HCT116 (cell line): ENCODE measurements around the gene PLXDC1. TPM values are rescaled to one million over a fixed set of nuclear protein-coding genes. Genes with fewer than 3 reads are reported as not detected.

Source experiments
- ATAC-seq: fragments of 200-7000 bp; cut with Tn5 transposase; 2 replicates; pipeline ENCODE4 v1.9.1; 2020; ENCODE audit warnings: mild to moderate bottlenecking, moderate library complexity
- BruUV-seq: library from RNA; stranded (reverse); fragments of 400-500 nt; replicated peaks from 2 replicates; lab custom pipeline; 2021; lab: Mats Ljungman, UMichigan
- CTCF ChIA-PET: fragments of 300-600 bp; sonication (Branson Sonifier 250); formaldehyde crosslinking; loops from one replicate; lab custom pipeline; 2021; ENCODE audit warnings: antibody characterized with exemption; lab: Charles Lee
- POLR2A ChIA-PET: fragments of 300-600, 350-600 bp; sonication (Branson Sonifier 250); formaldehyde crosslinking; loops from one replicate; lab custom pipeline; 2021; ENCODE audit warnings: antibody characterized with exemption; lab: Charles Lee
- RAD21 ChIA-PET, 2 experiments: fragments of 300-600 bp; sonication (Branson Sonifier 250); formaldehyde crosslinking; loops; one replicate each; lab custom pipeline; 2023; ENCODE audit warnings: low total read pairs in 2 of 2; ENCODE audit not compliant: uncharacterized antibody in 2 of 2, unreplicated experiment in 2 of 2, low non-redundant PET in 1 of 2; lab: Charles Lee
- DNase-seq: peaks from one replicate; pipeline ENCODE4 v3.0.0-alpha.2; 2010; ENCODE audit warnings: low read depth, low spot score
- H2AFZ ChIP-seq: fragments of 200-600 bp; shearing (Covaris generic), sonication (generic); 2 replicates; pipeline ENCODE4 v1.6.1; 2017; ENCODE audit warnings: low read depth, mixed run types, mixed read lengths, antibody characterized with exemption, low read length; ENCODE audit not compliant: poor library complexity, severe bottlenecking
- H3K27ac ChIP-seq: 2 replicates; pipeline ENCODE4 v1.5.1; 2012; ENCODE audit warnings: low read depth, low read length
- H3K27me3 ChIP-seq: fragments of 200-600 bp; sonication (generic); 2 replicates; pipeline ENCODE4 v1.6.1; 2016; ENCODE audit warnings: mixed run types, low read length, mixed read lengths; ENCODE audit not compliant: insufficient read depth
- H3K36me3 ChIP-seq, 2 experiments: fragments of 200-500 bp in 1 of 2; fragments of 200-600 bp in 1 of 2; sonication (Bioruptor generic) in 1 of 2; sonication (generic) in 1 of 2; 2 replicates each; pipeline versions ENCODE4 v1.5.1 to v1.6.1; 2014 to 2016; ENCODE audit warnings: low read length in 2 of 2, inconsistent platforms in 1 of 2, mixed read lengths in 1 of 2, mixed run types in 1 of 2; ENCODE audit not compliant: insufficient read depth in 2 of 2, control insufficient read depth in 1 of 2
- H3K4me1 ChIP-seq, 2 experiments: fragments of 200-600 bp in 1 of 2; sonication (generic) in 1 of 2; 2 replicates each; pipeline versions ENCODE4 v1.5.1 to v1.6.1; 2012 to 2017; ENCODE audit warnings: low read length in 2 of 2, inconsistent platforms in 1 of 2, mild to moderate bottlenecking in 1 of 2, mixed read lengths in 1 of 2, mixed run types in 1 of 2, moderate library complexity in 1 of 2; ENCODE audit not compliant: insufficient read depth in 2 of 2, control insufficient read depth in 1 of 2
- H3K4me2 ChIP-seq: fragments of 200-600 bp; sonication (generic); 2 replicates; pipeline ENCODE4 v1.6.1; 2017; ENCODE audit warnings: mixed run types, low read length, mixed read lengths
- H3K4me3 ChIP-seq, 2 experiments: fragments of 200-600 bp in 1 of 2; sonication (generic) in 1 of 2; replicated peaks in 1 of 2; 2 replicates each; pipeline ENCODE4 v1.5.1; 2011 to 2016; ENCODE audit warnings: low read length in 2 of 2, control low read depth in 1 of 2, low read depth in 1 of 2, mild to moderate bottlenecking in 1 of 2, mixed read lengths in 1 of 2, mixed run types in 1 of 2
- H3K79me2 ChIP-seq: fragments of 200-600 bp; sonication (generic); 2 replicates; pipeline ENCODE4 v1.6.1; 2017; ENCODE audit warnings: mild to moderate bottlenecking, mixed run types, low read length, moderate library complexity, mixed read lengths; ENCODE audit not compliant: insufficient read depth
- H3K9ac ChIP-seq: fragments of 200-600 bp; sonication (generic); 2 replicates; pipeline ENCODE4 v1.6.1; 2016; ENCODE audit warnings: low read length, mixed read lengths
- H3K9me2 ChIP-seq: fragments of 200-600 bp; sonication (generic), shearing (Covaris generic); 2 replicates; pipeline ENCODE4 v1.6.1; 2017; ENCODE audit warnings: mixed run types, mild to moderate bottlenecking, moderate library complexity; ENCODE audit not compliant: insufficient read depth
- H3K9me3 ChIP-seq, 2 experiments: fragments of 200-500 bp in 1 of 2; fragments of 200-600 bp in 1 of 2; sonication (Bioruptor generic) in 1 of 2; sonication (generic) in 1 of 2; 2 replicates each; pipeline ENCODE4 v1.6.1; 2014 to 2017; ENCODE audit warnings: low read length in 2 of 2, mixed read lengths in 2 of 2, inconsistent platforms in 1 of 2, low read depth in 1 of 2, mild to moderate bottlenecking in 1 of 2, mixed run types in 1 of 2, moderate library complexity in 1 of 2; ENCODE audit not compliant: control insufficient read depth in 1 of 2, insufficient read depth in 1 of 2
- H4K20me1 ChIP-seq: fragments of 200-600 bp; sonication (generic), shearing (Covaris generic); 2 replicates; pipeline ENCODE4 v1.6.1; 2017; ENCODE audit warnings: mixed run types, mild to moderate bottlenecking, moderate library complexity; ENCODE audit not compliant: insufficient read depth
- CEBPB ChIP-seq: IDR thresholded peaks from 2 replicates; pipeline ENCODE4 v1.6.1; 2012; ENCODE audit warnings: low read depth
- FOSL1 ChIP-seq: IDR thresholded peaks from 2 replicates; pipeline ENCODE4 v1.6.1; 2012; ENCODE audit warnings: low read depth
- JUND ChIP-seq: IDR thresholded peaks from 2 replicates; pipeline ENCODE4 v1.6.1; 2012
- POLR2AphosphoS5 ChIP-seq: IDR thresholded peaks from 2 replicates; pipeline ENCODE4 v1.6.1; 2011; ENCODE audit warnings: mild to moderate bottlenecking, low read depth, low read length, moderate library complexity
- RAD21 ChIP-seq: IDR thresholded peaks from 2 replicates; pipeline ENCODE4 v1.6.1; 2012; ENCODE audit warnings: low read depth, mild to moderate bottlenecking
- SIN3A ChIP-seq: IDR thresholded peaks from 2 replicates; pipeline ENCODE4 v1.6.1; 2012; ENCODE audit warnings: low read depth
- SP1 ChIP-seq: IDR thresholded peaks from 2 replicates; pipeline ENCODE4 v1.6.1; 2012; ENCODE audit warnings: low read depth
- TCF7L2 ChIP-seq: IDR thresholded peaks from 2 replicates; pipeline ENCODE4 v1.7.0; 2011; ENCODE audit warnings: borderline replicate concordance, inconsistent platforms; ENCODE audit not compliant: insufficient read depth, insufficient read length; ENCODE audit errors: extremely low read depth
- ZFX ChIP-seq: fragments of 450-650 bp; IDR thresholded peaks from 2 replicates; pipeline ENCODE4 v1.6.1; 2017
- intact Hi-C: fragments of 100-400 bp; cut with micrococcal nuclease; formaldehyde crosslinking; loops from 2 replicates; pipeline ENCODE4 v1.10.0; 2022
- total RNA-seq: library from RNA; stranded (reverse); gene quantifications from one replicate; pipeline ENCODE4 v1.2.1, GENCODE V29; 2021; ENCODE audit not compliant: unreplicated experiment
- TF ChIP-seq, protein P1 (sequence below): IDR thresholded peaks from 2 replicates; pipeline ENCODE4 v1.6.1; 2012; ENCODE audit warnings: low read depth
- TF ChIP-seq, protein P2 (sequence below): IDR thresholded peaks from 2 replicates; pipeline ENCODE4 v1.6.1; 2011; ENCODE audit warnings: mild to moderate bottlenecking, low read length, moderate library complexity; ENCODE audit not compliant: insufficient replicate concordance; ENCODE audit errors: extremely low read depth

The PLXDC1 gene
- total RNA-seq, 1 experiment from 2014 or later, result 1.8 TPM

DNA sequence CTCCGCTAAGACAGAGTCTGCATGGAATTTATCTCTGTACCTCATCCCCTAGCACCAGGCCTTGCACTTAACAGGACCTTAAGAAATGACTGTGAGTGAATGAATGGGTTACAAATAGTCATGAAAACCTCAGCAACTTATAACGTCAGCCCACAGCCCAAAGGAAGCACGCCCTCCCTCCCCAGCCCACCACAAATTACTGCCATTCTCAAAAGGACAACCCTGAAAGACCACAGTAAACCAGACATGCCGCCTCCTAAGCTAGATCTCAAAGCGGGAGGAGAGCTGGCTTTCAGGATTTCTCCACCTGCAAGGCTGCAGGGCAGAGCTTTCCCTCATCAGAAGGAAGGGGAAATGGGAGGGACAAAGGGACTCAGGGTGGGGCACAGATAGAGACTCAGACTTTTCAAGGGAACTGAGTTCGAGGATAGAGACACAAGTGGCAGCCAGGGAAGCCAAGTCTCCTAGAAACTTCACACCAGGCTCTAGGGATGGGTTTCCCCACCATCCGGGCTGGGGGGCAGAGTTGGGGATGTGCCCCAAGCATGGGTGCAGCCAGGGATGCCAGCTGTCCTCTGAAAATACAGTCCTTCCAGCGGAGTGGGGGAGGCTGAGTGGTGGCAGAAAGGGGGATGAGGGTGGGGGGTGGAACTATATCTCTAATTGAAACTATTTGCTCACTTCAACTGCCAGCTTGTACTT, 56.7 kb downstream of the PLXDC1 start:
- peaks cover 5% of the 10 kb centered on the region; the same call in 1 of the 2 replicates for H3K27me3 ChIP-seq
- RAD21 ChIA-PET, result no interaction called here
- TF ChIP-seq SIN3A (no peak), POLR2AphosphoS5 (no peak), ZFX (no peak), TCF7L2 (no peak), SP1 (no peak), CEBPB (no peak), FOSL1 (no peak), JUND (no peak), RAD21 (no peak)
- TF ChIP-seq, protein P1, sequence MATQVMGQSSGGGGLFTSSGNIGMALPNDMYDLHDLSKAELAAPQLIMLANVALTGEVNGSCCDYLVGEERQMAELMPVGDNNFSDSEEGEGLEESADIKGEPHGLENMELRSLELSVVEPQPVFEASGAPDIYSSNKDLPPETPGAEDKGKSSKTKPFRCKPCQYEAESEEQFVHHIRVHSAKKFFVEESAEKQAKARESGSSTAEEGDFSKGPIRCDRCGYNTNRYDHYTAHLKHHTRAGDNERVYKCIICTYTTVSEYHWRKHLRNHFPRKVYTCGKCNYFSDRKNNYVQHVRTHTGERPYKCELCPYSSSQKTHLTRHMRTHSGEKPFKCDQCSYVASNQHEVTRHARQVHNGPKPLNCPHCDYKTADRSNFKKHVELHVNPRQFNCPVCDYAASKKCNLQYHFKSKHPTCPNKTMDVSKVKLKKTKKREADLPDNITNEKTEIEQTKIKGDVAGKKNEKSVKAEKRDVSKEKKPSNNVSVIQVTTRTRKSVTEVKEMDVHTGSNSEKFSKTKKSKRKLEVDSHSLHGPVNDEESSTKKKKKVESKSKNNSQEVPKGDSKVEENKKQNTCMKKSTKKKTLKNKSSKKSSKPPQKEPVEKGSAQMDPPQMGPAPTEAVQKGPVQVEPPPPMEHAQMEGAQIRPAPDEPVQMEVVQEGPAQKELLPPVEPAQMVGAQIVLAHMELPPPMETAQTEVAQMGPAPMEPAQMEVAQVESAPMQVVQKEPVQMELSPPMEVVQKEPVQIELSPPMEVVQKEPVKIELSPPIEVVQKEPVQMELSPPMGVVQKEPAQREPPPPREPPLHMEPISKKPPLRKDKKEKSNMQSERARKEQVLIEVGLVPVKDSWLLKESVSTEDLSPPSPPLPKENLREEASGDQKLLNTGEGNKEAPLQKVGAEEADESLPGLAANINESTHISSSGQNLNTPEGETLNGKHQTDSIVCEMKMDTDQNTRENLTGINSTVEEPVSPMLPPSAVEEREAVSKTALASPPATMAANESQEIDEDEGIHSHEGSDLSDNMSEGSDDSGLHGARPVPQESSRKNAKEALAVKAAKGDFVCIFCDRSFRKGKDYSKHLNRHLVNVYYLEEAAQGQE, result no peak
- TF ChIP-seq, protein P2, sequence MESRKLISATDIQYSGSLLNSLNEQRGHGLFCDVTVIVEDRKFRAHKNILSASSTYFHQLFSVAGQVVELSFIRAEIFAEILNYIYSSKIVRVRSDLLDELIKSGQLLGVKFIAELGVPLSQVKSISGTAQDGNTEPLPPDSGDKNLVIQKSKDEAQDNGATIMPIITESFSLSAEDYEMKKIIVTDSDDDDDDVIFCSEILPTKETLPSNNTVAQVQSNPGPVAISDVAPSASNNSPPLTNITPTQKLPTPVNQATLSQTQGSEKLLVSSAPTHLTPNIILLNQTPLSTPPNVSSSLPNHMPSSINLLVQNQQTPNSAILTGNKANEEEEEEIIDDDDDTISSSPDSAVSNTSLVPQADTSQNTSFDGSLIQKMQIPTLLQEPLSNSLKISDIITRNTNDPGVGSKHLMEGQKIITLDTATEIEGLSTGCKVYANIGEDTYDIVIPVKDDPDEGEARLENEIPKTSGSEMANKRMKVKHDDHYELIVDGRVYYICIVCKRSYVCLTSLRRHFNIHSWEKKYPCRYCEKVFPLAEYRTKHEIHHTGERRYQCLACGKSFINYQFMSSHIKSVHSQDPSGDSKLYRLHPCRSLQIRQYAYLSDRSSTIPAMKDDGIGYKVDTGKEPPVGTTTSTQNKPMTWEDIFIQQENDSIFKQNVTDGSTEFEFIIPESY, result no peak
- TF ChIP-seq, all 23 proteins: peak for 0

More for the DNA sequence above, 56.7 kb downstream of the PLXDC1 start:
- intact Hi-C loops, result no loop called here
- no peak overlapping the region for H3K9ac ChIP-seq
- H3K4me3 ChIP-seq, result no peak overlapping the region
- no peak overlapping the region for H3K4me2 ChIP-seq
- no peaks in the 10 kb centered on the region for H3K4me1 ChIP-seq
- no peak for DNase-seq
- no peak for ATAC-seq
- no TSS peak for BruUV-seq
- no peaks in the 10 kb centered on the region for H3K9me3 ChIP-seq
- no peaks in the 10 kb centered on the region for H4K20me1 ChIP-seq
- H3K36me3 ChIP-seq, result no peaks in the 10 kb centered on the region
- H2AFZ ChIP-seq, result no peak overlapping the region
- CTCF ChIA-PET, result no interaction called here
- H3K27ac ChIP-seq, result no peak overlapping the region
- POLR2A ChIA-PET, result no interaction called here
- H3K9me2 ChIP-seq, result no peaks in the 10 kb centered on the region
- H3K79me2 ChIP-seq, result no peaks in the 10 kb centered on the region
